Activated CD4-positive, alpha-beta memory T cell treated with anti-CD3 and anti-CD28 coated beads, Interleukin-2, amount 10 ng/mL, durations not matched to agents 7 days and 5 days (primary cell): Measurements from ENCODE around the gene ILDR1. TPM values are rescaled to one million over a fixed set of nuclear protein-coding genes. Genes with fewer than 3 reads are reported as not detected.

Experiments
- CTCF ChIA-PET: fragments of 350-600 bp; sonication (Branson Sonifier 250); formaldehyde crosslinking; loops from one replicate; lab custom pipeline; 2021; ENCODE audit warnings: antibody characterized with exemption, inconsistent platforms; lab: Charles Lee
- POLR2A ChIA-PET: fragments of 350-600 bp; sonication (Branson Sonifier 250); formaldehyde crosslinking; loops from one replicate; lab custom pipeline; 2021; ENCODE audit warnings: antibody characterized with exemption; lab: Charles Lee
- DNase-seq: peaks from one replicate; pipeline ENCODE4 v3.0.0-alpha.2; 2020
- H3K27ac Mint-ChIP-seq: one replicate; pipeline ENCODE4 v1.8.0; 2021; ENCODE audit warnings: mild to moderate bottlenecking, mixed read lengths
- H3K27me3 Mint-ChIP-seq: one replicate; pipeline ENCODE4 v1.8.0; 2021; ENCODE audit warnings: mixed read lengths
- H3K36me3 Mint-ChIP-seq: one replicate; pipeline ENCODE4 v1.8.0; 2021; ENCODE audit warnings: low read depth, mixed read lengths
- H3K4me1 Mint-ChIP-seq: one replicate; pipeline ENCODE4 v1.8.0; 2021; ENCODE audit warnings: mixed read lengths
- H3K4me3 Mint-ChIP-seq: one replicate; pipeline ENCODE4 v1.8.0; 2021; ENCODE audit warnings: mild to moderate bottlenecking, mixed read lengths
- H3K9me3 Mint-ChIP-seq: one replicate; pipeline ENCODE4 v1.8.0; 2021; ENCODE audit warnings: mixed read lengths
- total RNA-seq, 2 experiments: library from RNA; stranded (reverse); gene quantifications; one replicate each; pipeline ENCODE4 v1.2.3, GENCODE V29; 2021

The ILDR1 gene
- total RNA-seq, 2 experiments from 2014 or later = 1.6 to 1.7 TPM

DNA sequence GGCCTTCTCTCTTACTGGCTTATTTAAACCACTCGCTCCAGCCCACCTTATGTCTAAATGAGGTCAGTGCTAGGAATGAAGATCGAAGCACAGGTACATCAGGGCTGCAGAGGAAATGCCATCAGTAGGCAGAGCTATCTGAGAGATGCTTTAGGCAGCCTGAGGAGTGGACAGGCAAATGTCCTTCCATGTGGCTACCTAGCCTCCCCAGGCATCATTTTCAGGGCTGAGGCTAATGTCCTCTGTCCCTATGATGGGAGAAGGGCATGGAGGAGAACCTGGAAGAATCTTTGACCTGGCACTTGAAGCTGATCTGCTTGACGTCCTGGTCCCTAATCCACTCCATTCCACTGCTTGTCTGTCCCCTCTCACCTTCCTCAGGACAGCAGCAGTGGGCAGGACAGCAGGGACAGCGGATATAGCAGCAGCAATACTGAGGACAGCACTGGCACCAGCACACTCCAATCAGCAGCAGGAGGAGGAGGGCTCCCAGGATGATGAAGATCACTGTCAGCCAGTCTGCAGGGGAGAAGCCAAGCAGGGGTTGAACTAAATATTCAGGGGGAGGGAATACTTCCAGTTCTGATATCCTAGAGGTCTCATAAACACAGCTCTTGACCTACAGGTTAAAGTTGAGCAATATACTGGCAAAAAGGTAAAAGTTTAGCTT lies 21.0 kb downstream of the ILDR1 start:
- Mint-ChIP-seq H3K4me3 (no peak overlapping the region), H3K36me3 (peaks cover 8% of the 10 kb centered on the region), H3K4me1 (peaks cover 71% of the 10 kb centered on the region), H3K27ac (no peak overlapping the region), H3K9me3 (no peaks in the 10 kb centered on the region), H3K27me3 (peaks cover 4% of the 10 kb centered on the region)
- DNase-seq = no peak
- ChIA-PET CTCF (interaction anchor here (1.0 kb wide), 1 partner anchor 19 kb away, joined by 4 read pairs; no protein-coding TSS in a partner anchor), POLR2A (interaction anchor here (1.1 to 1.9 kb wide), 2 partner anchors 73 to 77 kb away, joined by 4 to 5 read pairs; no protein-coding TSS in a partner anchor)

DNA sequence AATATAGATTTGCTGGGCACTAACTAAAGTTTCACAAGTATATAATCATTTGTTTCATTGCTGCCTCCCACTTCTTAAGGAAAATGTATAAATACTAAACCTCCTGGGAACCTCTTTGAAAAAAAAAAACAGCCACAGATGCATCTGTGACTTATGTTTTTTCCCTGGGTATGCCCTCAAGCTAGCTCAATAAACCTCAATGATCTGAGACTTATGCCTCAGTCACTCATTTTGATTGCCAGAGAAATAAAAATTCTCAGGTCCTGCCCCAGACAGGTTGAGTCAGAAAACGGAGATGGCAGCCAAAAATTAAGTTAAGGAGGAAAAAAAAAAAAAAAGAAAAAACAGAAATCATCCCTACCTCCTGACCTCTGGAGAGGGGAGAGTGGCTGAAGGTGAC lies 22.1 kb downstream of the ILDR1 start:
- ChIA-PET CTCF (no interaction called here), POLR2A (no interaction called here)
- H3K27ac Mint-ChIP-seq = no peak overlapping the region
- peaks cover 74% of the 10 kb centered on the region for H3K4me1 Mint-ChIP-seq
- H3K36me3 Mint-ChIP-seq = peaks cover 8% of the 10 kb centered on the region
- peaks cover 4% of the 10 kb centered on the region for H3K27me3 Mint-ChIP-seq
- no peaks in the 10 kb centered on the region for H3K9me3 Mint-ChIP-seq
- DNase-seq = no peak
- H3K4me3 Mint-ChIP-seq = no peak overlapping the region

DNA sequence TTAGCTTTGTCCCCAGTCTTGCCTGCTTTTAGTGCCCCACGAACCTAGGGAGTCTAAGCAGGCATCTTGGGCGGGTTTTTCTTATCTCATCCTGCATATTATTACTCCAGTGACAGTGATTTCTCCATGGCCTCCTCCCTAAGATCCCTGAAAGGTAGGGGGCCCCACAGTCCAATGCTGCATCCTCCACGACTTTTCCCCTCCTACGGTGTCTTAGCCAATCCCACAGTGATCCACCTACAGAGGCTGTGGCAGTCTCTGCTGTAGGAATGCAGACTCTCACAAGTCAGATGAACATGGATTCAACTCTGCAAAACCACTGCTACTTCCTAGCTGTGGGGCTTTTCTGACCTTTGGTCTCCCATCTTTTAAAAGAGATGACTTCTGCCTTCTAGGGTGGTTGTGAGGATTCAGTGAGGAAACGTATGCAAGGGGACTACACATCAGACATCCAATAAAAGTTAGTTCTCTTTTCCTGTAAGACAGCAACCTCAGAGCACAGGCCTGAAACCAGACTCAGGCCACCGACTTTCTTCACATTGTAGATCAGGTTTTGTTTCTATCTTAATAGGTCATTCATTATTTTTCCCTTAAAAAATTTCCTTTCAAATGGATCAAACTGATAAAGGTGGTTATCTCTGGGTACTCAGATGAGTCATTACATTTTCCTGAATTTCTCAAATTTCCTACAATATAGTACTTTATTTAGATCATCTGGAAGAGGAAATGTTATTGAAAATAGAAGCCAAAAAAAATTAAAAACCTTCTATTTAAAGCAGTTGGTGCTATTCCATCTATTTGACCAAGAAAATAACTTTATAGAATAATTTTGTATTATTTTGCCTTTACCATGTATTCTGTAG lies 23.2 kb downstream of the ILDR1 start:
- POLR2A ChIA-PET = interaction anchor here (1.0 to 1.4 kb wide), 4 partner anchors 14 to 100 kb away, joined by 3 to 4 read pairs (median 4); no protein-coding TSS in a partner anchor
- Mint-ChIP-seq H3K4me3 (no peak overlapping the region), H3K27me3 (peaks cover 4% of the 10 kb centered on the region), H3K4me1 (peaks cover 68% of the 10 kb centered on the region), H3K27ac (peak overlapping the region; percentile 70), H3K9me3 (no peaks in the 10 kb centered on the region), H3K36me3 (peaks cover 8% of the 10 kb centered on the region)
- CTCF ChIA-PET = interaction anchor here (0.6 to 1.0 kb wide), 3 partner anchors 21 to 461 kb away, joined by 3 read pairs; no protein-coding TSS in a partner anchor
- DNase-seq = no peak

DNA sequence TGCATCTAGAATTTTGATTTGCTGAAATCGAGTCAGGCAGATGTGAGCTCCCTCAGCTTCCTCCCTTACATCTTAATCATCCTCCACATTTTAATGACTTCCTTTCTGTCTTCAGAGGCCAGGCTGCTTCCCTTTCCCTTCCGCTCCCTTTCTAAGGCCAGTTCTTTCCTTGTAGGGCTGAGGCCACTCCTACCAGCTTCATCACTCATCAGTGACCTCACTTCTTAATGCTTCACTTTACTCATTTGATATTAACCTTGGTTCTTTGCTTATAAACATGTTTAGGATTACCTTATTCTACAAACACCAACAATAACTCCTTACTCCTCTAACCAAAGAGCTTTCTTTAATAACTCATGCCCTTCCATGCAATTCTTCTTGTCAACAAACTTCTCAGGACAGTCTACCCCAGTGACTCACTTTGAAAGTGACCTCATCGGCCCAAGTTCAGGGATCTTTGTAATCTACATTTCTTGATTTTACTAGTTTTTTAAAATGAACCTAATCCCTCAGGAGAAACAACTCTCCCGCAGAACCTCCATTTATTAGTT lies 23.9 kb downstream of the ILDR1 start:
- peaks cover 4% of the 10 kb centered on the region for H3K27me3 Mint-ChIP-seq
- H3K27ac Mint-ChIP-seq = peak overlapping the region; percentile 70
- no peaks in the 10 kb centered on the region for H3K9me3 Mint-ChIP-seq
- H3K4me3 Mint-ChIP-seq = no peak overlapping the region
- CTCF ChIA-PET = interaction anchor here (0.6 to 1.0 kb wide), 3 partner anchors 22 to 462 kb away, joined by 3 read pairs; no protein-coding TSS in a partner anchor
- no peak for DNase-seq
- H3K4me1 Mint-ChIP-seq = peaks cover 60% of the 10 kb centered on the region
- H3K36me3 Mint-ChIP-seq = peaks cover 8% of the 10 kb centered on the region
- POLR2A ChIA-PET = interaction anchor here (1.0 to 1.4 kb wide), 4 partner anchors 15 to 100 kb away, joined by 3 to 4 read pairs (median 4); no protein-coding TSS in a partner anchor

DNA sequence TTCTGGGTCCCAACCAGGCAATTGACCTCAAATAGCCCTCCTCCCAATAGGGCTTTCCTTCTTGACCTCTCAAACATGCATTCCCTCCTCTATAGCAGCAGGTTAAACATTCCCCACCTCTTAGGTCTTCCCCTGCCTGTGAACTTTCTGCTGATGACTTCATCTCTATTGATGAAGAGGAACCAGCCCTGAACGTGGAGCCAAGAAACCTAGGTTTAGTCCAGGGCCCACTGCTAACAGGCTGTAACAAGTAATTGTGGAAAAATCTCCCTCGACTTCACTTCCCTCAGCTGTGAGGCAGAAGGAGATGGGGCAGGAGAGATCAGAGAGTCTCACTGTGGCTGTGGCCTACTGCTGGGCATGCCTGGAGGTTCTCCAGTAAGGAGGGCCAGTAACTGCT lies 24.7 kb downstream of the ILDR1 start:
- H3K4me3 Mint-ChIP-seq = no peak overlapping the region
- no peak for DNase-seq
- peaks cover 4% of the 10 kb centered on the region for H3K27me3 Mint-ChIP-seq
- no peaks in the 10 kb centered on the region for H3K9me3 Mint-ChIP-seq
- H3K36me3 Mint-ChIP-seq = peaks cover 8% of the 10 kb centered on the region
- peaks cover 55% of the 10 kb centered on the region for H3K4me1 Mint-ChIP-seq
- peak overlapping the region; percentile 5 for H3K27ac Mint-ChIP-seq
- ChIA-PET POLR2A (interaction anchor here (1.2 to 1.4 kb wide), 4 partner anchors 15 to 84 kb away, joined by 3 to 4 read pairs (median 4); no protein-coding TSS in a partner anchor), CTCF (interaction anchor here (2.2 kb wide), 1 partner anchor 94 kb away, joined by 13 read pairs; no protein-coding TSS in a partner anchor)

GRCh38 chr3:121996441-121996840 lies 25.6 kb downstream of the ILDR1 start:
- POLR2A ChIA-PET = interaction anchor here (1.2 to 1.6 kb wide), 5 partner anchors 23 to 83 kb away, joined by 3 to 4 read pairs (median 4); no protein-coding TSS in a partner anchor
- peak overlapping the region; percentile 21 for H3K27ac Mint-ChIP-seq
- peaks cover 11% of the 10 kb centered on the region for H3K36me3 Mint-ChIP-seq
- peaks cover 4% of the 10 kb centered on the region for H3K27me3 Mint-ChIP-seq
- no peaks in the 10 kb centered on the region for H3K9me3 Mint-ChIP-seq
- no peak for DNase-seq
- CTCF ChIA-PET = interaction anchor here (1.0 to 2.2 kb wide), 7 partner anchors 23 to 260 kb away, joined by 3 to 13 read pairs (median 6); no protein-coding TSS in a partner anchor
- peaks cover 55% of the 10 kb centered on the region for H3K4me1 Mint-ChIP-seq
- no peak overlapping the region for H3K4me3 Mint-ChIP-seq

DNA sequence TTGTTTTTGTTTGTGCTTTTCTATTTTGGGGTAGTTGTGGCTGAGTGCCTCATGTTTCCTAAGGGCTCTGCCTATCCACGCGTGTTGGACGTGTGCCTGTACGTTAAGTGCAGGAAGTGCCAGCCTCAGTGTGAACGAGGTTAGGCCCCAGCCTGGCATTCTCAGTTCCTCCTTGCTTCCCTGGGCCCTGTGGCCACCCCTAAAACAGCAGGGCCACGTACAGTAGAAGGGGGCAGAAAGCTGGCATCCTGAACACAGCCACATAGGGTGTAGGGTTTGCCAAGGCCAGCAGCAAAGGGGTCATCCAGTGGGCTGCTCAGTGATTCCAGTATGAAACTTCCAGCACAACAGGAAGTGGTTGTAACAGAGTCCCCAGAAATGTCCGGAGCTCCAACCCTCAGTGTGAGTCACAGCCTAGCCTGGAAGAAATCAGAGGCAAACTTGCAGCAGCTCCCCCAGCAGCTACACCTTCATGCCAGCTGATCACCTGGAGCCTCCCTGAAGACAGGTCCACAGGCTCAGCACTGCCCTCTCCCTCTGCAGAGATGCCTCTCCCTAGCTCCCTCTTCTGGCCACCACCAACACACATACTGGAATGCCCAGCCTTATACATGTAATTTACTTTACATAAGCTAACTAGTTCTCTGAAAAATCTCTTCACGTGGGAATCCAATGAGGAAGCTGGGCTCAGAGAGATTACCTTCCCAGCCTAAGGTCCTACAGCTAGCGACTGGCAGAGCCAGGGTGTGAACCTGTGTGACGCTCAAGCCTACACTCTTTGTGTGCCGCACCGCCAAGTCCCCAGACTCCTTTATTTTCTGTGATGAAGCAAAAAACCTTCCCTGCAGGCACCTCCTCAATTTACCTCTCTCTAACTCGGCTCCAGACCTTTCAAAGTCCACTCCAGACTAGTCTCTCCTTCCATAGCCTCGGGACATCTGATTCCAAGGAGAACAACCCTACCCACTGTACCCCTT lies 26.6 kb downstream of the ILDR1 start:
- CTCF ChIA-PET = interaction anchor here (0.8 to 2.2 kb wide), 14 partner anchors 24 to 263 kb away, joined by 3 to 13 read pairs (median 4); partner anchors contain the start of gene CD86
- peak overlapping the region; percentile 75 for H3K27ac Mint-ChIP-seq
- peaks cover 52% of the 10 kb centered on the region for H3K4me1 Mint-ChIP-seq
- H3K4me3 Mint-ChIP-seq = no peak overlapping the region
- DNase-seq = peak; percentile 47
- POLR2A ChIA-PET = interaction anchor here (1.0 to 1.6 kb wide), 5 partner anchors 24 to 246 kb away, joined by 3 to 4 read pairs (median 4); partner anchors contain the start of gene GOLGB1
- no peaks in the 10 kb centered on the region for H3K9me3 Mint-ChIP-seq
- no peaks in the 10 kb centered on the region for H3K27me3 Mint-ChIP-seq
- H3K36me3 Mint-ChIP-seq = peaks cover 7% of the 10 kb centered on the region

DNA sequence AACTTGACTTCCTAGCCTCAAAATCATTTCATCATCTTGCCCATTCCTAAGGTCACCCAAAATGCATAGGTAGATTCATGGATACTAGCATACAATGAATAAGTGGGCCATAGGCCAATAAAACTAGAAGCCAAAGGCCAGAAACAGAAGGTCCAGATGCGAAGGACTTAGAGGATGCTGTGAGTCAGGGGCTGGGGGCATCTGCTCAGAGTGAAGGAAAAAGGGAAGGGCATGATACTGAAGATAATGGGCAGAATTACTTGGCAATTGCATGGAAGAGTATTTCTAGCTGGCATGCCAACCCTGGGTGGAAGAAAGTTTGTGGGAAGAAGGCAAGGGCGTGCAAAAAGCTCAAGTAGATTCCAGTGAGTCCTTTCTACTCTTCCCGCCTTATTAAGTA lies 27.5 kb downstream of the ILDR1 start:
- ChIA-PET CTCF (interaction anchor here (1.8 kb wide), 1 partner anchor 107 kb away, joined by 7 read pairs; no protein-coding TSS in a partner anchor), POLR2A (interaction anchor here (1.0 kb wide), 1 partner anchor 245 kb away, joined by 3 read pairs; the partner anchor contains the start of gene GOLGB1)
- Mint-ChIP-seq H3K4me1 (peaks cover 53% of the 10 kb centered on the region), H3K4me3 (no peak overlapping the region), H3K36me3 (peaks cover 10% of the 10 kb centered on the region), H3K9me3 (no peaks in the 10 kb centered on the region), H3K27me3 (no peaks in the 10 kb centered on the region), H3K27ac (peak overlapping the region; percentile 1)
- no peak for DNase-seq

DNA sequence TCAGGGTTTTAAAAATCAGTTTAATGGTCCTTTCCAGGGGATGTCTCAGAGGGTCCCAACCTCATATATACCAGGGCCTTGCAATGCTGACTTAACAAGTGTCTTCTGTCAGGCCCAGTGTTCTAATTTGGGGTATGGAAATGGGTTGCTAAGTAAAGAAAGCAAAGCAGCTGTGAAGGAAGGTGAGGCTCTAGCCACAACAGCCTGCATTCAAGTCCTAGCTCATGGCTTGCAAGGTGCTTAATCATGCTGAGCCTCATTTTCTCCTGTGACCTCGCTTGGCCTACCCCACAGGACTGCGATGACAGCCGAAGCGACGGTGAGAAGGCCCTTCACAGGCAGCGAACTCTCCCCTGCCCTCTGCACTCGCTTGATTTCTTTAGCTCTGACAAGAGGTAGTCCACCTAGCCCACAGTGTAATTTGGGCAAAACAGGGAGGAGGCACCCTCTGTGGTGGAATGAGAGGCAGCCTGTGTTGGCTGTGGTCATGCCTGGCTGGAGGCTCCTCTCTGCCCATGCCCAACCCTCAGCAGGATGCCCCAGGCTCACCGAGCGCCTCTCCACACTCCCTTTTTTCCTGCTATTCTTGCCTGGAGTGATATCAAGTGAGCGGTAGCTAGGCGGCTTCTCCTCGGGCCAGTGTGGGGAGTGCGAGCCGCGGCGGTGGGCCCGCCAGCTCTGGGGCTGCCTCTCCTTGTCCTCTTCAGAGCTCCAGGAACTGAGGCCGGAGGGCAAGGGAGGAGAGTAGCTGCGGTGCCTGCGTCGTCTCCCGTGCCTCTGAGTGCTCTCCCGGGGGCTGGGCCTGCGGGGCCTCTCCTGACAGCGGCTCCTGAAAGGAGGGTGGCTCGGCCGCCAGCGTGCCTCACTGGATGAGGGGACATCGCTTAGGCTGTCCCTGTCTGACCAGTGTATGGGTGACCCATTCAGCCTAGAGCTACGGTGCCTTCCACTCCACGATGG lies 29.2 kb downstream of the ILDR1 start:
- peaks cover 53% of the 10 kb centered on the region for H3K4me1 Mint-ChIP-seq
- no peak overlapping the region for H3K27ac Mint-ChIP-seq
- peaks cover 17% of the 10 kb centered on the region for H3K36me3 Mint-ChIP-seq
- H3K9me3 Mint-ChIP-seq = no peaks in the 10 kb centered on the region
- CTCF ChIA-PET = no interaction called here
- no peaks in the 10 kb centered on the region for H3K27me3 Mint-ChIP-seq
- H3K4me3 Mint-ChIP-seq = no peak overlapping the region
- POLR2A ChIA-PET = interaction anchor here (0.5 to 1.5 kb wide), 3 partner anchors 11 to 446 kb away, joined by 3 to 4 read pairs (median 4); no protein-coding TSS in a partner anchor
- DNase-seq = no peak

- Mint-ChIP-seq H3K27ac (no peak overlapping the region), H3K27me3 (peaks cover 3% of the 10 kb centered on the region), H3K36me3 (peaks cover 26% of the 10 kb centered on the region), H3K4me1 (peaks cover 28% of the 10 kb centered on the region), H3K4me3 (no peak overlapping the region), H3K9me3 (peaks cover 4% of the 10 kb centered on the region)
- CTCF ChIA-PET = interaction anchor here (1.8 kb wide), 1 partner anchor 107 kb away, joined by 6 read pairs; no protein-coding TSS in a partner anchor
- POLR2A ChIA-PET = no interaction called here
- DNase-seq = no peak
Observed at GRCh38 chr3:121989943-121990342, 32.1 kb downstream of the ILDR1 start.
